ENCODE results near the gene RAB3B.

The RAB3B gene

GRCh38 chr1:51871351-51871975 lies 119.0 kb downstream of the RAB3B start:
- DNase-seq (ENCODE audit: low read depth) = no peak

- DNase-seq (ENCODE audit: low read depth) = no peak
Observed at GRCh38 chr1:51870603-51871350, 119.7 kb downstream of the RAB3B start.

- no peak for DNase-seq (ENCODE audit: low read depth)
Observed at GRCh38 chr1:51867479-51868232, 122.8 kb downstream of the RAB3B start.

GRCh38 chr1:51863384-51863783 lies 127.1 kb downstream of the RAB3B start:
- no peak for DNase-seq (ENCODE audit: low read depth)

GRCh38 chr1:51861669-51862068 lies 128.8 kb downstream of the RAB3B start:
- no peak for DNase-seq (ENCODE audit: low read depth)

- DNase-seq (ENCODE audit: low read depth) = no peak
Observed at GRCh38 chr1:51859735-51860134, 130.8 kb downstream of the RAB3B start.

GRCh38 chr1:51859333-51859732 lies 131.2 kb downstream of the RAB3B start:
- no peak for DNase-seq (ENCODE audit: low read depth)

- DNase-seq (ENCODE audit: low read depth) = no peak
Observed at GRCh38 chr1:51858892-51859291, 131.6 kb downstream of the RAB3B start.

Data from stimulated activated CD8-positive, alpha-beta memory T cell treated with anti-CD3 and anti-CD28 coated beads, Interleukin-4, amount 100 ng/mL, for 24 hours (primary cell).